ENCODE data around the gene LYRM9. TPM values are rescaled to one million over a fixed set of nuclear protein-coding genes. Genes with fewer than 3 reads are reported as not detected.
"Not testable (repeated sequence)": the region's sequence is repeated elsewhere in the genome, so short reads cannot be mapped to it uniquely, and the experiment has no call there.

LYRM9 gene
- polyA plus RNA-seq, 1 donor (not counting 4 experiments of a cell fraction or from before 2014, with no cell fraction given): 3.0 TPM

DNA sequence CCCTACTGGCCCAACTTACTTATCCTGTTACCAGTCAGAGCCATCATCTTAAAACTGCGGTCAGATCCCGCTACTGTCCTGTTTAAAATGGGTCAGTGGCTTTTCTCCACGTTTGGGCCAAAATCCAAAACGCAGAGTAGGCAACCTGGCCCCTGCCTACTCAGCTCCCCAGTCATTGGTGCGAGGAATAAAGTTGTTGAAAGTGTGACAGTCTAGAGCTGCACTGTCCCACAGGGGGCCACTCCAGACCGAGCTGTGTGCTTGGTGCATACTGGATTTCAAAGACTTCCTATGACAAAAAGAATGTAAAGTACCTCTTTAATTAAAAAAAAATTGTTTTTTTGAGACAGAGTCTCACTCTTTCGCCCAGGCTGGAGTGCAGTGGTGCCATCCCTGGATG lies 21.2 kb upstream of the LYRM9 start:
- dilution Hi-C loops (cut with MboI; ENCODE audit: extremely low pct_ligation_motif_present, low sequenced_read_pairs): no loop called here
- FAIRE-seq (no peak), DNase-seq (ENCODE audit: low read depth, low spot score) (no peak)
- Histone ChIP-seq H4K20me1 (ENCODE audit: control insufficient read depth, extremely low read depth, insufficient read depth, low read length) (no peaks in the 10 kb centered on the region), H3K27me3 (ENCODE audit: control insufficient read depth, extremely low read depth, insufficient read depth, low read length) (peaks cover 6% of the 10 kb centered on the region), H3K4me1 (ENCODE audit: control insufficient read depth, extremely low read depth, insufficient read depth, low read length) (no peaks in the 10 kb centered on the region), H3K9me1 (ENCODE audit: control insufficient read depth, extremely low read depth, insufficient read depth, low read length) (no peaks in the 10 kb centered on the region), H3K79me2 (ENCODE audit: control insufficient read depth, insufficient read depth, low read length) (no peaks in the 10 kb centered on the region), H3K27ac (ENCODE audit: control insufficient read depth, insufficient read depth, low read length) (no peak overlapping the region), H3K4me2 (ENCODE audit: control insufficient read depth, extremely low read depth, insufficient read depth, low read depth, low read length) (no peak overlapping the region), H3K9me3 (ENCODE audit: control insufficient read depth, low read depth, low read length) (no peaks in the 10 kb centered on the region), H3K36me3 (ENCODE audit: control insufficient read depth in 2 of 2, extremely low read depth in 1 of 2, insufficient read depth in 2 of 2, low read length in 2 of 2) (no peaks in the 10 kb centered on the region), H3K4me3 (ENCODE audit: control insufficient read depth in 2 of 3, extremely low read depth in 1 of 3, insufficient read depth in 2 of 3, low read depth in 1 of 3, low read length in 3 of 3) (no peak overlapping the region), H2AFZ (ENCODE audit: control insufficient read depth, low read length) (no peak overlapping the region), H3K9ac (ENCODE audit: control insufficient read depth, extremely low read depth, insufficient read depth, low read length) (no peak overlapping the region)
- TF ChIP-seq, protein P1, sequence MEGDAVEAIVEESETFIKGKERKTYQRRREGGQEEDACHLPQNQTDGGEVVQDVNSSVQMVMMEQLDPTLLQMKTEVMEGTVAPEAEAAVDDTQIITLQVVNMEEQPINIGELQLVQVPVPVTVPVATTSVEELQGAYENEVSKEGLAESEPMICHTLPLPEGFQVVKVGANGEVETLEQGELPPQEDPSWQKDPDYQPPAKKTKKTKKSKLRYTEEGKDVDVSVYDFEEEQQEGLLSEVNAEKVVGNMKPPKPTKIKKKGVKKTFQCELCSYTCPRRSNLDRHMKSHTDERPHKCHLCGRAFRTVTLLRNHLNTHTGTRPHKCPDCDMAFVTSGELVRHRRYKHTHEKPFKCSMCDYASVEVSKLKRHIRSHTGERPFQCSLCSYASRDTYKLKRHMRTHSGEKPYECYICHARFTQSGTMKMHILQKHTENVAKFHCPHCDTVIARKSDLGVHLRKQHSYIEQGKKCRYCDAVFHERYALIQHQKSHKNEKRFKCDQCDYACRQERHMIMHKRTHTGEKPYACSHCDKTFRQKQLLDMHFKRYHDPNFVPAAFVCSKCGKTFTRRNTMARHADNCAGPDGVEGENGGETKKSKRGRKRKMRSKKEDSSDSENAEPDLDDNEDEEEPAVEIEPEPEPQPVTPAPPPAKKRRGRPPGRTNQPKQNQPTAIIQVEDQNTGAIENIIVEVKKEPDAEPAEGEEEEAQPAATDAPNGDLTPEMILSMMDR (optimal IDR thresholded peaks at IDR 0.05 in 1 of 3, IDR thresholded peaks at IDR 0.05 in 1 of 3, conservative IDR thresholded peaks at IDR 0.05 in 1 of 3; ENCODE audit: extremely low read depth in 1 of 3, insufficient read depth in 2 of 3, low read length in 3 of 3): no peak
- no peak for TF ChIP-seq EZH2 (IDR thresholded peaks at IDR 0.05; ENCODE audit: low read length)

DNA sequence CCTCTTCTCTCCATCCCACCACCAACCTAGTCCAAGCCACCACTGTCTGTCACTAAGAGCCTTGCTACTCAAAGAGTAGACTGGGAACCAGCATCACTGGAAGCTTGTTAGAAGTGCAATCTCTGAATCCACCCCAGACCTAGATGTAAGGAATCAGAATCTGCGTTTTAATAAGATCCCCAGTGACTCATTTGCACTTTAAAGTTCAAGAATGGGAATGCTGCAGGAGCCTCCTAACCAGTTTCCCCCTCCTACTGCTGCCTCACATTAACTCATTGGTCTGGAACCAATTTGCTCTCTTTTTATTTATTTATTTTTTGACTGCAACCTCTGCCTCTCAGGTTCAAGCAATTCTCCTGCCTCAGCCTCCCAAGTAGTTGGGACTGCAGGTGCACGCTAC lies 19.8 kb upstream of the LYRM9 start:
- Histone ChIP-seq H3K27ac (ENCODE audit: control insufficient read depth, insufficient read depth, low read length) (no peak overlapping the region), H2AFZ (ENCODE audit: control insufficient read depth, low read length) (no peak overlapping the region), H3K36me3 (ENCODE audit: control insufficient read depth in 2 of 2, extremely low read depth in 1 of 2, insufficient read depth in 2 of 2, low read length in 2 of 2) (no peaks in the 10 kb centered on the region), H4K20me1 (ENCODE audit: control insufficient read depth, extremely low read depth, insufficient read depth, low read length) (no peaks in the 10 kb centered on the region), H3K9me3 (ENCODE audit: control insufficient read depth, low read depth, low read length) (no peaks in the 10 kb centered on the region), H3K9ac (ENCODE audit: control insufficient read depth, extremely low read depth, insufficient read depth, low read length) (no peak overlapping the region), H3K4me2 (ENCODE audit: control insufficient read depth, extremely low read depth, insufficient read depth, low read depth, low read length) (no peak overlapping the region), H3K4me1 (ENCODE audit: control insufficient read depth, extremely low read depth, insufficient read depth, low read length) (no peaks in the 10 kb centered on the region), H3K79me2 (ENCODE audit: control insufficient read depth, insufficient read depth, low read length) (no peaks in the 10 kb centered on the region), H3K27me3 (ENCODE audit: control insufficient read depth, extremely low read depth, insufficient read depth, low read length) (peaks cover 6% of the 10 kb centered on the region), H3K9me1 (ENCODE audit: control insufficient read depth, extremely low read depth, insufficient read depth, low read length) (no peaks in the 10 kb centered on the region), H3K4me3 (ENCODE audit: control insufficient read depth in 2 of 3, extremely low read depth in 1 of 3, insufficient read depth in 2 of 3, low read depth in 1 of 3, low read length in 3 of 3) (no peak overlapping the region)
- dilution Hi-C loops (cut with MboI; ENCODE audit: extremely low pct_ligation_motif_present, low sequenced_read_pairs): no loop called here
- no peak for DNase-seq (ENCODE audit: low read depth, low spot score)
- no peak for FAIRE-seq
- no peak for TF ChIP-seq EZH2 (IDR thresholded peaks at IDR 0.05; ENCODE audit: low read length)
- TF ChIP-seq, protein P1 (optimal IDR thresholded peaks at IDR 0.05 in 1 of 3, IDR thresholded peaks at IDR 0.05 in 1 of 3, conservative IDR thresholded peaks at IDR 0.05 in 1 of 3; ENCODE audit: extremely low read depth in 1 of 3, insufficient read depth in 2 of 3, low read length in 3 of 3): no peak

DNA sequence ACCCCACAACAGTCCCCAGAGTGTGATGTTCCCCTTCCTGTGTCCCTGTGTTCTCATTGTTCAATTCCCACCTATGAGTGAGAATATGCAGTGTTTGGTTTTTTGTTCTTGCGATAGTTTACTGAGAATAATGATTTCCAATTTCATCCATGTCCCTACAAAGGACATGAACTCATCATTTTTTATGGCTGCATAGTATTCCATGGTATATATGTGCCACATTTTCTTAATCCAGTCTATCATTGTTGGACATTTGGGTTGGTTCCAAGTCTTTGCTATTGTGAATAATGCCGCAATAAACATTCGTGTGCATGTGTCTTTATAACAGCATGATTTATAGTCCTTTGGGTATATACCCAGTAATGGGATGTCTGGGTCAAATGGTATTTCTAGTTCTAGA lies 19.1 kb upstream of the LYRM9 start:
- H3K4me1 ChIP-seq (ENCODE audit: control insufficient read depth, extremely low read depth, insufficient read depth, low read length); H3K36me3 ChIP-seq (ENCODE audit: control insufficient read depth in 2 of 2, extremely low read depth in 1 of 2, insufficient read depth in 2 of 2, low read length in 2 of 2); H2AFZ ChIP-seq (ENCODE audit: control insufficient read depth, low read length); H3K4me3 ChIP-seq (ENCODE audit: control insufficient read depth in 2 of 3, extremely low read depth in 1 of 3, insufficient read depth in 2 of 3, low read depth in 1 of 3, low read length in 3 of 3); H3K9me1 ChIP-seq (ENCODE audit: control insufficient read depth, extremely low read depth, insufficient read depth, low read length); H3K4me2 ChIP-seq (ENCODE audit: control insufficient read depth, extremely low read depth, insufficient read depth, low read depth, low read length); H3K9me3 ChIP-seq (ENCODE audit: control insufficient read depth, low read depth, low read length); H3K9ac ChIP-seq (ENCODE audit: control insufficient read depth, extremely low read depth, insufficient read depth, low read length); DNase-seq (ENCODE audit: low read depth, low spot score); H3K27ac ChIP-seq (ENCODE audit: control insufficient read depth, insufficient read depth, low read length); FAIRE-seq; H3K79me2 ChIP-seq (ENCODE audit: control insufficient read depth, insufficient read depth, low read length); dilution Hi-C loops (cut with MboI; ENCODE audit: extremely low pct_ligation_motif_present, low sequenced_read_pairs); H3K27me3 ChIP-seq (ENCODE audit: control insufficient read depth, extremely low read depth, insufficient read depth, low read length); H4K20me1 ChIP-seq (ENCODE audit: control insufficient read depth, extremely low read depth, insufficient read depth, low read length): not testable (repeated sequence)
